Duodenal mucosa (tissue), 2 donors: ENCODE results near the gene CP.

Experiments
- H3K27ac ChIP-seq: one replicate; pipeline ENCODE4 v1.7.0; 2013; ENCODE audit warnings: low read depth, low read length
- H3K27me3 ChIP-seq, 2 donors: one replicate each; pipeline ENCODE4 v1.7.0; 2013; ENCODE audit warnings: low read length in 2 of 2, control low read depth in 1 of 2; ENCODE audit not compliant: insufficient read depth in 2 of 2, control insufficient read depth in 1 of 2
- H3K36me3 ChIP-seq, 2 donors: one replicate each; pipeline ENCODE4 v1.7.0; 2013; ENCODE audit warnings: low read length in 2 of 2, control low read depth in 1 of 2; ENCODE audit not compliant: insufficient read depth in 2 of 2, control insufficient read depth in 1 of 2
- H3K4me1 ChIP-seq, 2 donors: one replicate each; pipeline ENCODE4 v1.7.0; 2013; ENCODE audit warnings: low read length in 2 of 2, control low read depth in 1 of 2; ENCODE audit not compliant: insufficient read depth in 2 of 2, control insufficient read depth in 1 of 2
- H3K4me3 ChIP-seq, 2 donors: one replicate each; pipeline ENCODE4 v1.7.0; 2013; ENCODE audit warnings: low read length in 2 of 2, low read depth in 1 of 2
- H3K9ac ChIP-seq, 2 donors: one replicate each; pipeline ENCODE4 v1.7.0; 2013; ENCODE audit warnings: low read length in 2 of 2, low read depth in 1 of 2
- H3K9me3 ChIP-seq, 2 donors: one replicate each; pipeline ENCODE4 v1.7.0; 2013; ENCODE audit warnings: low read length in 2 of 2, control low read depth in 1 of 2; ENCODE audit not compliant: control insufficient read depth in 1 of 2

Gene CP

DNA sequence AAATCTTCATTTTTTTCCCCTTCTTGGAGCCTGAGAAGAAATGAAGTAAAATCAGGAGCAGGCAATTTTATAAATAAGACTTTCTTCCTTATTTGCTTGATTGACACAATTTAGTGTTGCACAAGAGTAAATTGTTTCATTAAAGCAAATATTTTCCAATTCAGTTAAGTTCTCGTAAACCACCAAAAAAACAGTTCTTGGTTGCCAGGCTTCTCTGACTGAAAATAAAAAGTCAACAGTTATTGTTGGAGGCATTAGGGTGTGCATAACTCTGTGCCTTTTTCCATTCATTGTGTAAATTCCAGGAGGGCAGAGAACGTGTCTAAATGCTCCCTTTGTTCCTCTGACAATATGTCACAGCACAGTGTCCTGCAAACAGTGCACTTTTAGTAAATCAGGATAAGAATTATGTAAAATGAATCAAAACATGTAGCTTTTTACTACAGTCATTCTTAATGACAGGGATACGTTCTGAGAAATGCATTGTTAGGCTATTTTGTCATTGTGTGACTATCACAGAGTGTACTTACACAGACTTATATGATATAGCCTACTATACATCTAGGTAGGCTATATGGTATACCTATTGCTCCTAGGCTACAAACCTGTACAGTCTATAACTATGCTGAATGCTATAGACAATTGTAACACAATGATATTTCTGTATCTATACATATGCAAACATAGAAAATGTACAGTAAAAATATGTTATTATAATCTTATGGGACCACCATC, at the start of gene CP:
CP (minus strand) TSS at position 47 of the 735 bp plus-strand sequence; CDS start at position 10, 37 bp downstream.
- H3K4me3 ChIP-seq = no peak within 1 kb of the TSS
- no peaks in the 10 kb centered on the region for H3K36me3 ChIP-seq
- H3K9me3 ChIP-seq = no peaks in the 10 kb centered on the region
- H3K4me1 ChIP-seq = peaks cover 4 to 17% of the 10 kb centered on the region in 2 donors
- H3K27ac ChIP-seq = no peak within 1 kb of the TSS
- H3K9ac ChIP-seq = no peak within 1 kb of the TSS
- H3K27me3 ChIP-seq = no peaks in the 10 kb centered on the region

GRCh38 chr3:149270180-149270579, 48.6 kb upstream of the CP start:
- Histone ChIP-seq H3K9ac (no peak overlapping the region), H3K4me3 (no peak overlapping the region), H3K4me1 (no peaks in the 10 kb centered on the region), H3K9me3 (no peaks in the 10 kb centered on the region), H3K27me3 (no peaks in the 10 kb centered on the region), H3K27ac (no peak overlapping the region), H3K36me3 (no peaks in the 10 kb centered on the region)

GRCh38 chr3:149269687-149270086, 48.1 kb upstream of the CP start:
- Histone ChIP-seq H3K9ac (no peak overlapping the region), H3K4me1 (no peaks in the 10 kb centered on the region), H3K27ac (no peak overlapping the region), H3K36me3 (no peaks in the 10 kb centered on the region), H3K4me3 (no peak overlapping the region), H3K27me3 (no peaks in the 10 kb centered on the region), H3K9me3 (no peaks in the 10 kb centered on the region)

DNA sequence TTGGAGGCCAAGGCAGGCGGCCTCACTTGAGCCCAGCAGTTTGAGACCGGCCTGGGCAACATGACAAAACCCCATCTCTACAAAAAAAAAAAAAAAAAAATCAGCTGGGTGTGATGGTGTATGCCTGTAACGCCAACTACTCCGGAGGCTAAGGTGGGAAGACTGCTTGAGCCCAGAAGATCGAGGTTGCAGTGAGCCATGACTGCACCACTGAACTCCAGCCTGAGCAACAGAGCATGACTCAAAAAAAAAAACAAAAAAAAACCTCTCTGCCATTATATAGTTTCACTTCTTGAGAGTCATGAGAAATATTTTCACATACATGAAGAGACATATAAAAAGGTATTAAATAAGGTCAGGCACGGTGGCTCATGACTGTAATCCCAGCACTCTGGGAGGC, 45.9 kb upstream of the CP start:
- Histone ChIP-seq H3K9ac (no peak overlapping the region), H3K36me3 (no peaks in the 10 kb centered on the region), H3K9me3 (no peaks in the 10 kb centered on the region), H3K4me1 (no peaks in the 10 kb centered on the region), H3K27ac (no peak overlapping the region), H3K27me3 (no peaks in the 10 kb centered on the region), H3K4me3 (no peak overlapping the region)

- Histone ChIP-seq H3K27ac (no peak overlapping the region), H3K4me3 (no peak overlapping the region), H3K9me3 (no peaks in the 10 kb centered on the region), H3K36me3 (no peaks in the 10 kb centered on the region), H3K27me3 (no peaks in the 10 kb centered on the region), H3K4me1 (no peaks in the 10 kb centered on the region), H3K9ac (no peak overlapping the region)
Observed at GRCh38 chr3:149266736-149267135, 45.1 kb upstream of the CP start.

- H3K9me3 ChIP-seq = no peaks in the 10 kb centered on the region
- no peak overlapping the region for H3K9ac ChIP-seq
- H3K4me3 ChIP-seq = no peak overlapping the region
- no peaks in the 10 kb centered on the region for H3K4me1 ChIP-seq
- no peaks in the 10 kb centered on the region for H3K27me3 ChIP-seq
- H3K27ac ChIP-seq = no peak overlapping the region
- no peaks in the 10 kb centered on the region for H3K36me3 ChIP-seq
Observed at GRCh38 chr3:149263856-149264255, 42.2 kb upstream of the CP start.

DNA sequence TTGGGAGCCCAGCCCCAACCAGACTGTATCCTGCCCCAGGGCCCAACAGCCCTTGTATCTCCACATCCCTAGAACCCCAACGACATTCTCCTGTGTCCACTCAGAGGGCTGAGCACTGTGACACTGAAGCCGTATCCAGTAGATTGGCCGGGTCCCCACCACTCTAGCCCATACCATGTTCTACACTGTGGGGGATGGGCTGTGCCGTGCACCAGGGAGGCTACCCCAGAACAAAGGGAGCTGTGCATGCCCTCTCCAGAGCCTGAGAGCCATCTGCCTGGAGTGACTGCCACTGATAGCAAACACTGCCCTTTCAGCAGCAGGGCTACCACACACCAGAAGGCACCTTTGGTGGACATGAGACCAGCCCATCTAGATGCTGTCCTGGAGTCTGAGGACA, 37.1 kb upstream of the CP start:
- Histone ChIP-seq H3K9me3 (no peaks in the 10 kb centered on the region), H3K27ac (no peak overlapping the region), H3K36me3 (no peaks in the 10 kb centered on the region), H3K9ac (no peak overlapping the region), H3K4me3 (no peak overlapping the region), H3K4me1 (no peaks in the 10 kb centered on the region), H3K27me3 (no peaks in the 10 kb centered on the region)

GRCh38 chr3:149258298-149258697, 36.7 kb upstream of the CP start:
- Histone ChIP-seq H3K27me3 (no peaks in the 10 kb centered on the region), H3K27ac (no peak overlapping the region), H3K4me3 (no peak overlapping the region), H3K4me1 (no peaks in the 10 kb centered on the region), H3K9ac (no peak overlapping the region), H3K9me3 (no peaks in the 10 kb centered on the region), H3K36me3 (no peaks in the 10 kb centered on the region)

DNA sequence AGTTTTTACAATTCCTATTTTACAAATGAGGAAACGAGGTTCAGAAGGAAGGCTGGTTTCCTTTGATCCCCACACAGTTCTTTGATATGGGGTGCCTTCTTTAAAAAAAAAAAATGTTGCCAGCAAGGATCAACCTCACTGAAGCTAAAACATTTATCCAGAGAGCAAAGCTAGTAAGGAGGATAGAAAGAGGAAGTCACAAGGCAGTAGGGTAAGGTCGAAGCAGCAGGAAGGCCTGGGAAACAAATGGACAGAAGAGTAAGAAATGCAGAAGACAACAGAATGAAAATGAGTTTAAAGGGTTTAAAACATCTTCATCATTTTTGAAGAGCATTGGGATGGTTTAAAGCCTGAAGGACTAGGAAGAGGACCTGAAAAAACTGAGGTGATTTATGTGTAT, 30.6 kb upstream of the CP start:
- H3K9me3 ChIP-seq = no peaks in the 10 kb centered on the region
- H3K27me3 ChIP-seq = no peaks in the 10 kb centered on the region
- no peaks in the 10 kb centered on the region for H3K36me3 ChIP-seq
- peaks cover 4 to 8% of the 10 kb centered on the region in 2 donors for H3K4me1 ChIP-seq
- H3K4me3 ChIP-seq = no peak overlapping the region
- no peak overlapping the region for H3K27ac ChIP-seq
- no peak overlapping the region for H3K9ac ChIP-seq

DNA sequence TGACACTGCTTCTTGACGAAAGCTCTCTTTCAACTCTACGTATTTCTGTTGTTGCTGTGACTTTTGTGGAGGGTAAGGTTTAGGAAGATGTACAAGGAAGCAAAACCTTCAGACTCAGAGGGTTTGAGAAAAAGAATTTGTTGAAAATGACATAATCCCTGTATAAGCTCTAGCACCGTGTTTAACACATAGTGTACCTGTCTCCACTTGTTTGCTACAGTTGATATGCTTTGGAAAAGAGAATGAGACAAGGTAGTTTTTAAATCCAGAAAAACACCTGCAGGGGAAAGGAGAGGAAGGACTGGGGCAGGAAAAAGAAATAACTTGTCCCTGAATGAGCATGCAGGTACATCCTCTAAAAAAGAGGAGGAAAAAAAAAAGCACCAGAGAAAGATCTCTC, 29.6 kb upstream of the CP start:
- H3K9ac ChIP-seq = no peak overlapping the region
- no peak overlapping the region for H3K4me3 ChIP-seq
- H3K4me1 ChIP-seq = peaks cover 4 to 13% of the 10 kb centered on the region in 2 donors
- H3K27me3 ChIP-seq = no peaks in the 10 kb centered on the region
- no peaks in the 10 kb centered on the region for H3K9me3 ChIP-seq
- no peaks in the 10 kb centered on the region for H3K36me3 ChIP-seq
- no peak overlapping the region for H3K27ac ChIP-seq
